Hindlimb muscle (tissue), 1 donor: ENCODE results near the gene MRTFB. TPM values are rescaled to one million over a fixed set of nuclear protein-coding genes. Genes with fewer than 3 reads are reported as not detected.

Experiments used
- DNase-seq: peaks from one replicate; pipeline ENCODE4 v3.0.0-alpha.2; 2013
- polyA plus RNA-seq: library from polyadenylated mRNA; unstranded; fragments of 120-200 nt; gene quantifications from one replicate; pipeline ENCODE4 v1.2.1, GENCODE V29; 2013; ENCODE audit not compliant: insufficient read length

The MRTFB gene
- polyA plus RNA-seq, 1 donor: 20.2 TPM

DNA sequence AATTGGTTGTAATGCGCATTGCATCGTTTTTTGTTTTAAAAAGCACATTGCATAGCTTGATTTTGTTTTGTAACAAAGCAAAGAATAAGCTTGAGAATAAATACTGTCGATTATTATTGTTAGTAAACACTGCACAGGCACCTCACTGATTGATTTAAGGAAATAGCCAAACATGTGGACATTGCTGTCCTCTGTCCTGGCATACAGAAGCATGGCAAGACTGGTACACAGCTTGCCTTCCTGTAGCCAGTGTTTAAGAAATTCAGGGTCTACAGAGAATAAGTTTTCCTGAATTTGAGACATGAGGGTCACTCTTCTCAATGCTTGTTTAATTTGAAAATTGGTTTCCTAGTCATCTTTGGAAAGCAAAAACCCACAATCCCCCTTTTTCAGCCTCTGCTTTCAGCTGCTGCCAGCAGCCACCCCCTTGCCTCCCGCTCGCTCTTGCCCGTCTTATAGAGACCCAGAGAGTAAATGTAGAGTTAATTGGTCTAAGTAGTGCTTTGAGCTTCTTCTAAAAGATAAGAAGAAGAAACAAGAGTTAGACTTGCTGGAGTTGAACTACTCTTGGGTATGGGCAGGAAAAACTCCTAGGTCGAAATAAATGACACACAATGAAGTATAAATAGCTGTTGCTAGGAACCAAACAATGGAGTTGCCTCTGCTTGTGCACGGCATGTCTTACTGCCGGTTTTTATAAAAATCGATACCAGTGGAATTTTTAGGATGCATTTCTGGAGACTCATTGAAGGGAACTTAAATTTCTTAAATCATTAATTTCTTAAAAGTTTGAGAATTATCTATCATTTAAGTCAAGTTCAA is 116.6 kb downstream of the MRTFB start:
- DNase-seq: no peak

DNA sequence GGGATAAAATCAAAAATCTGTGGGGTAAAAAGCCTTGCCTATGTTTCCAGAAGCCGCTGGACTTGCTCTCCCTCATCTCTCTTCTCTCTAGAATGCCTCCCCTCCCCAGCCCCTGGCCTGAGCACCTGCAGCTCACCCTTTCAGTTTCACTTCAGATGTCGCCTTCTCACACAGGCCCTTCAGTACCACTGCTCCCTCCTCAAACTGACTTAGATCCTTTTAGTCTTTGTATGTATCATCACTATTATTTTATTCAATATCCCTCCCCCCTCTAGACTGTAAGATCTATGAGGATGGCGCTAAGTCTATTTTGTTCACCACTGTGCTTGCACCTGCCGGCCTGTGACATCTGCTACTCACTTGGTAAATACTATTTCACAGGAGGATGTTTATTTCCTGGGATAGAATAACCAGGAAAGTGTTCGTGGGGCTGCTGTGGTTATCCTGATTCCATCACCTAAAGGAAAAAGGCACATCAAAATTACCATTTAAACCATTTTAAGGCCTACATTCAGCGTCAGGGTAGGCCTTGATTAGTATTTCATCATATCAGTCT is 122.3 kb downstream of the MRTFB start:
- DNase-seq: no peak

- DNase-seq: no peak
Measured at GRCh38 chr16:14194721-14195120, 123.6 kb downstream of the MRTFB start.

- DNase-seq: no peak
Measured at GRCh38 chr16:14196011-14196410, 124.9 kb downstream of the MRTFB start.

GRCh38 chr16:14196539-14196938 is 125.4 kb downstream of the MRTFB start:
- no peak for DNase-seq

DNA sequence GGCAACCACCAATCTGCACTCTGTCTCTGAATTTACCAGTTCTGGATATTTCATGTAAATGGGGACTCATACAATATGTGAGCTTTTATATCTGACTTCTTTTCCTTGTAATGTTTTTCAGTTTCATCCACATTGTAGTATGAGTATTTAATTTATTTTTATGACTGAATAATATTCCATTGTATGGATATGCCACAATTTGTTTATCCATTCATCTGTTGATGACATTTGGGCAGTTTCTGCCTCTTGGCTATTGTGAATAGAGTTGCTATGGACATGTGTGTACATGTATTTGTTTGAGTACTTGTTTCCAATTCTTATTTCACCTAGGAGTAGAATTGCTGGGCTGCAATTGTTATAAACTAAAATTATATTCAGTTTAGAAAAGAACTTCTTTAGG is 126.9 kb downstream of the MRTFB start:
- no peak for DNase-seq

- no peak for DNase-seq
Measured at GRCh38 chr16:14198572-14198971, 127.5 kb downstream of the MRTFB start.

- DNase-seq: no peak
Measured at GRCh38 chr16:14199199-14199598, 128.1 kb downstream of the MRTFB start.

GRCh38 chr16:14199624-14200023 is 128.5 kb downstream of the MRTFB start:
- no peak for DNase-seq

DNA sequence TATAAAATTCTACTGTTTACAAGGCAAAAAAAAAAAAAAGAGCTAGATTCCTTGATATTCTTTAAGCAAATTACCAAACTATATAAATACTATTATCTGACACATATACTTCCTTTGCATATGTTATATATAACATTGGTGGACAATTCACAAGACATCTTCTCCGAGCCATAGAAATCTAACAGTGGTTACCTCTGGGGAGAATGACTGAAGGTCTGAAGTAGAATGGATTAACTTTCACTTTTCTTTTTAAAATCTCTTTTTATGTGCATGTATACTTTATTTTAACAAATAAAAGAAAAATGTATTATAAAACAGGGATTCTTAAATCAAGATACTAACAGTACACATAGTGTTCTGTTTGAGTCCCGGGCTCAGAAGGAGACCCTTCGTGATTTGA is 131.0 kb downstream of the MRTFB start:
- no peak for DNase-seq

DNA sequence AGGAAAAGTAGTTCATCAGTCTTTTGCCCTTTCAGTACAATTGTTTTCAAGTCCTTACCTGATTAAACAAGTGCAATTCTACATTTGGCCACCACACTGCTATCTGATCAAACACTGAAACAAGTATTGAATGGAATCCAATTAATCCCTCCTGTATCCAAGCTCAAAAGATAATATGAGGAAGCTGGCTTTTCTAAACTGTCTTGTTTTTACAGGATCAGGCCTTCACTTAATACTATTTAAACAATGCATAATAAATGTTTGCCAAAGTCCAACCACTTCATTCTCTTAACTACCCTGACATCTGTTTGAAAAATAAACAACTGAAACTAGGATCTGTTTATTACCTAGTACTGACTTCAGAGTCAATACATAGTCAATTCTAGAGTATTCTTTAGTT is 131.6 kb downstream of the MRTFB start:
- DNase-seq: no peak

DNA sequence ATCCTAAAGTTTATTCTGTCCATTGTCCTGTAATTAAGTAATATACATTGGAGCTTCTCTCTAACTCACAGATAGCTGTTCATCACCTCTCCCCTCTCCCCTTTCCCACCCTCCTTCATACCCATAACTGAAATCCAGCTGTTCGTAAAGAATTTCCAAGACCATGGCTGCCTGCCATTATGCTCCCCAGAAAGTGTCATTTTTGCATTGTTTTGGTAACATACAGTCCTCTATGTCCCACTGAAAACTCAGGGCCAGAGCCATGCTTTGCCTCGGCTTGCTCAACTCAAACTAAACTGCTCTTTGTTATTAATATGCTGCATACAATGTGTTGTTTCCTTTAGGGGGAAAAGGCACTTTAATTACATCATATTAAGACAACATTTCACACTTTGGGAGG is 132.0 kb downstream of the MRTFB start:
- peak; percentile 9 for DNase-seq

DNA sequence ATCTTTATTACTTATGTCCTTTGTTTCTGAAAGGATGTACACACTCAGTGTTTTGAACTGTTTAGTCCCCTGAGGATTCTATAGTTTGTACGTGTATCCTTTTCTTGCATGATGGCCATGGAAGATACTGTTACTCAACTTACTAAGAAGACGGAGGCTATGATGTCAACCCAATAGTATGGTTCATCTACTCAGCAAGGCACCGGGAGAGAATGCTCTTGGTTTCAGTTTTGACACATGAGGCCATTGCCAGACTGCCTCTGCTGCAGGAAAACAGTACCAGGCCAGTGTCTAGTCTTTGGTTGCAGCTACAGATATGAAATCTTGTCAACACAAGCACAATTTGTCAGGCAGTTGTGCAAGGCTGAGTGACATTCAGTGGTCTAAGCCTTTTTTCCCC is 134.5 kb downstream of the MRTFB start:
- no peak for DNase-seq

DNA sequence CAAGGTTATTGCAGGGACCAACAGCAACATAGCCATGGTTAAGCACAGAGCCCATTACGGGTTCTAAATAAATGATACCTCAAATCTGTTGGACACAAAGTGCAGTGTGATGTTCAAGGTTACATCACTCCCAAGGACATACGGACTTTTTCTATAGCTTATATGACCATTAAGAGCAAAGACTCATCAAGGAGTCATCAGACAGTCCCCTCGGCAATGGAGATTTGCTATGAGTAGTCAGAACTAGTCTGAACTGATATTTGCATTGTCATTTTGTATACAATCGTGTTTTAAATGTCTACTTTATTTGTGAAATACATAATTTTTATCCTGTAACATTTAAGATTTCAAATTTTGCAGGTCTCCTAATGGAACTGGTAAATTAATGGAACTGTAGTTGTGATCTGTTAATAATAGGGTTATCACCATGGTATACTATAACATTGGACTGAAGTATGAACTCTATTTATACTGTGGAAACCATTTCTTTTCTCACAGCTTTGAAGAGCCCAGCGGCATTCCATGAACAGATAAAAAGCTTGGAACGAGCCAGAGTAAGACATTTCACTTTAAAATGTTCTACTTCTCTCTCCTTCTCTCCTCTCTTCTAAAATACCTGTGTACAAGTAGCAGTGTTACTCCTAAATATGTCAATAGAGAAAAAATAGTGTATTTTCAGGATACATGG is 140.9 kb downstream of the MRTFB start:
- no peak for DNase-seq

GRCh38 chr16:14215941-14216340 is 144.8 kb downstream of the MRTFB start:
- DNase-seq: no peak

DNA sequence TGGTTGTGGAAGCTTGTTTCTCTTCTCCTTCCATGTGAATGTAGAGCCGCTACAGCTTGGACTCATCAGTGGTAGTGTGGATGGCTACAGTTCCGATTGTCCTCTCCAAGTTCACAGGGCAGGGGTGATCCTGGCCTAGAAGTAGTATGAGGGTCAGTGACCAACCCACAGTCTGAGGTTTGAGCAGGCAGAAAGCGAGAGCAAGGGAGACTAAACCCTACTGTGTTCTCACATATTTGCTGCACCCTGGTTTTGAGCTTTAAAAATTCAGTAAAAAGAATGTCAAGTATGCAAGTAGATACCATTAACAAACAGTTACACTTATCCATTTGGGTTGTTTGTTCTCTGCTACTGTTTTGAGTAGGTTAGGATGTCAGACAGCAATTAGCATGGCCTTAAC is 148.9 kb downstream of the MRTFB start:
- no peak for DNase-seq

DNA sequence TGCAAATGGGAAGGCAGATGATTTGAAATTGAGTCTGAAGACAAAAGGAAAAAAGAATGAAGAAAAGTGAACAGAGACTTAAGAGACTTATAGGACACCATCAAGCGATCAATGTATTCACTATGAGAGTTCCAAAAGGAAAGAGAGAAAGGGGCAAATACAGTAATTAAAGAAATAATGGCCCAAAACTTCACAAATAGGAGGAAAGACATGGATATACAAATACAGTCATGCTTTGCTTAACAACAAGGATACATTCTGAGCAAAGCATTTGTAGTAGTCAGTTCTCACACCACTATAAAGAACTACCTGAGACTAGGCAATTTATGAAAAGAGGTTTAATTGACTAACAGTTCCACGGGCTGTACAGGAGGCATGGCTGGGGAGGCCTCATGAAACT is 152.5 kb downstream of the MRTFB start:
- no peak for DNase-seq

GRCh38 chr16:14225457-14225856 is 154.3 kb downstream of the MRTFB start:
- DNase-seq: no peak

- DNase-seq: no peak
Measured at GRCh38 chr16:14232106-14232864, 161.2 kb downstream of the MRTFB start.

DNA sequence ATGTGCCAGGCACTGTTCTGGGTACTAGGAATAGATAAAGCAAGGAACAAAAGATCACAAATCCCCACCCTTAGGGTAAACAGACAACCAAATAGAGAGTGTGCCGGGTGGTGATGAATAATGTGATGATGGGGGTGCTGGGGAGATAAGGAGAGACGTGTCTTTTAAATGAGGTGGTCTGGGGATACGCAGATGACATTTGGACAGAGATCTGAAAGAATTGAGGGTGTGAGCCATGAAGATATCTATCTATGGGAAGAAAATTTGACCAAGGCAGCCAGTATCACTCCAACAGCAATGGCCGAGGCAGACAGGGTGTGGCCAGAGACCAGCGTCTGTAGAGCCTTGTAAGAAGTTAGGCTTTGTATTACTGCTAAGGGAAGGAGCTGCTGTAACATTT is 165.3 kb downstream of the MRTFB start:
- no peak for DNase-seq

DNA sequence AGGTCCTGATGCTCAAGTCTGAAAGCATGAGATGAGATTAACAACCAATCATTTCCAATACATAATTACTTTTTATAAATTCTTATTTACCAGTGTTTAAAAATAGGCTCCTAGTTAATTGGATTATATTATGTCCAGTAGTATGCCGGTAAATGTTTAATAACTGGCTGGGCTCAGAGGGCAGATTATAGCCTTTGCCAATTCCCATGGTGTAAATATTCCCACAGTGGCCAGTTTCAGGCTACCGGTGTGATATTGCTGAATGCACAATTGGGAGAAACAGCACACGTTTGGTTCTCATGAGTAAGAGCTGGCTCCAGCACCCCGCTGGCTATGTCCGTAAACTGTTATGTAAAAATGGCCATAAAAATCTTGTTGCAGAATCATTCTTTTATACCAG is 167.6 kb downstream of the MRTFB start:
- DNase-seq: no peak

- no peak for DNase-seq
Measured at GRCh38 chr16:14239791-14240190, 168.7 kb downstream of the MRTFB start.

GRCh38 chr16:14240219-14240843 is 169.2 kb downstream of the MRTFB start:
- no peak for DNase-seq
